Smooth muscle cell (in vitro differentiated cells): ENCODE measurements around the gene CACNA1A. TPM values are rescaled to one million over a fixed set of nuclear protein-coding genes. Genes with fewer than 3 reads are reported as not detected.

ENCODE experiments used
- DNase-seq: peaks from one replicate; lab custom pipeline; 2025; ENCODE audit not compliant: unreplicated experiment; lab: John Stamatoyannopoulos, UW
- H2AFZ ChIP-seq: fragments of 200-600 bp; sonication (generic); 2 replicates; pipeline ENCODE4 v1.6.0; 2016; ENCODE audit warnings: antibody characterized with exemption, low read depth, mild to moderate bottlenecking
- H3F3A ChIP-seq: fragments of 200-600 bp; sonication (generic); 2 replicates; pipeline ENCODE4 v1.6.0; 2017; ENCODE audit warnings: antibody characterized with exemption, low read depth
- H3K27ac ChIP-seq: fragments of 200-600 bp; sonication (generic); 2 replicates; pipeline ENCODE4 v1.5.1; 2016; ENCODE audit warnings: low read depth, mild to moderate bottlenecking
- H3K27me3 ChIP-seq: fragments of 200-600 bp; sonication (generic); 2 replicates; pipeline ENCODE4 v1.6.1; 2016; ENCODE audit warnings: low read depth, mild to moderate bottlenecking
- H3K36me3 ChIP-seq: fragments of 200-600 bp; sonication (generic); 2 replicates; pipeline ENCODE4 v1.5.1; 2016; ENCODE audit warnings: low read depth
- H3K4me1 ChIP-seq: fragments of 200-600 bp; sonication (generic); 2 replicates; pipeline ENCODE4 v1.5.1; 2016; ENCODE audit warnings: low read depth
- H3K4me2 ChIP-seq: fragments of 200-600 bp; sonication (generic); 2 replicates; pipeline ENCODE4 v1.6.0; 2016; ENCODE audit warnings: mild to moderate bottlenecking
- H3K4me3 ChIP-seq: fragments of 200-600 bp; sonication (generic); 2 replicates; pipeline ENCODE4 v1.5.1; 2016; ENCODE audit warnings: mild to moderate bottlenecking
- H3K79me2 ChIP-seq: fragments of 200-600 bp; sonication (generic); 2 replicates; pipeline ENCODE4 v1.6.0; 2016; ENCODE audit warnings: low read depth, mild to moderate bottlenecking
- H3K9ac ChIP-seq: fragments of 200-600 bp; sonication (generic); 2 replicates; pipeline ENCODE4 v1.6.0; 2016; ENCODE audit warnings: low read depth
- H3K9me3 ChIP-seq: fragments of 200-600 bp; sonication (generic); replicated peaks from 2 replicates; pipeline ENCODE4 v1.5.1; 2016; ENCODE audit warnings: low read depth
- H4K20me1 ChIP-seq: fragments of 200-600 bp; sonication (generic); 2 replicates; pipeline ENCODE4 v1.6.0; 2016; ENCODE audit warnings: low read depth
- CTCF ChIP-seq: fragments of 200-600 bp; sonication (generic); IDR thresholded peaks from 2 replicates; pipeline ENCODE4 v1.5.1; 2017; ENCODE audit warnings: borderline replicate concordance, mild to moderate bottlenecking, antibody characterized with exemption; ENCODE audit not compliant: insufficient read depth, poor library complexity, severe bottlenecking
- WGBS: methylation state at CpG from one replicate; pipeline ENCODE4 v1.1.7; 2016; ENCODE audit warnings: low lambda C conversion rate; 5-methylcytosine and 5-hydroxymethylcytosine counted together
- polyA plus RNA-seq: library from polyadenylated mRNA; unstranded; fragments of >200 nt; fragmentation: Nextera tagmentation; extraction: Ambion mirVana; gene quantifications from 2 replicates; pipeline ENCODE4 v1.2.1, GENCODE V29; 2016
- total RNA-seq: library from RNA; depleted of rRNA; stranded (reverse); fragments of >200 nt; gene quantifications from 2 replicates; pipeline ENCODE4 v1.2.3, GENCODE V29; 2014

Gene CACNA1A
- total and polyA plus RNA-seq, 2 experiments from 2014 or later: 1.3 to 3.0 TPM

GRCh38 chr19:13337181-13337580 lies 169.1 kb downstream of the CACNA1A start:
- H3K4me3 ChIP-seq: no peak overlapping the region
- H2AFZ ChIP-seq: no peak overlapping the region
- no peaks in the 10 kb centered on the region for H3F3A ChIP-seq
- H3K9ac ChIP-seq: no peak overlapping the region
- no peaks in the 10 kb centered on the region for H3K4me1 ChIP-seq
- no peak overlapping the region for H3K4me2 ChIP-seq
- no peak for DNase-seq
- no peaks in the 10 kb centered on the region for H3K36me3 ChIP-seq
- 60% methylated on average over 3 of the region's 3 CpGs for WGBS
- H3K27ac ChIP-seq: no peak overlapping the region
- H3K9me3 ChIP-seq: no peaks in the 10 kb centered on the region
- no peaks in the 10 kb centered on the region for H4K20me1 ChIP-seq
- TF ChIP-seq CTCF: no peak
- H3K27me3 ChIP-seq: no peaks in the 10 kb centered on the region
- H3K79me2 ChIP-seq: no peaks in the 10 kb centered on the region

GRCh38 chr19:13334801-13335481 lies 171.3 kb downstream of the CACNA1A start:
- Histone ChIP-seq H2AFZ (no peak overlapping the region), H3K79me2 (no peaks in the 10 kb centered on the region), H3K27me3 (no peaks in the 10 kb centered on the region), H3K4me1 (no peaks in the 10 kb centered on the region), H3K4me3 (no peak overlapping the region), H3F3A (no peaks in the 10 kb centered on the region), H3K36me3 (no peaks in the 10 kb centered on the region), H4K20me1 (no peaks in the 10 kb centered on the region), H3K9me3 (no peaks in the 10 kb centered on the region), H3K27ac (no peak overlapping the region), H3K4me2 (no peak overlapping the region), H3K9ac (no peak overlapping the region)
- no peak for DNase-seq
- 77% methylated on average over 7 of the region's 7 CpGs for WGBS
- TF ChIP-seq CTCF: no peak

- no peak for DNase-seq
- Histone ChIP-seq H3F3A (no peaks in the 10 kb centered on the region), H3K4me3 (no peak overlapping the region), H3K9me3 (no peaks in the 10 kb centered on the region), H3K27me3 (no peaks in the 10 kb centered on the region), H3K4me1 (no peaks in the 10 kb centered on the region), H3K9ac (no peak overlapping the region), H3K4me2 (no peak overlapping the region), H4K20me1 (no peaks in the 10 kb centered on the region), H3K36me3 (no peaks in the 10 kb centered on the region), H3K79me2 (no peaks in the 10 kb centered on the region), H3K27ac (no peak overlapping the region), H2AFZ (no peak overlapping the region)
- TF ChIP-seq CTCF: no peak
- WGBS: 96% methylated on average over 6 of the region's 6 CpGs
Measured at GRCh38 chr19:13330285-13330684, 176.0 kb downstream of the CACNA1A start.

GRCh38 chr19:13329766-13330165 lies 176.5 kb downstream of the CACNA1A start:
- Histone ChIP-seq H3K4me1 (no peaks in the 10 kb centered on the region), H3K9ac (no peak overlapping the region), H3K79me2 (no peaks in the 10 kb centered on the region), H3K36me3 (no peaks in the 10 kb centered on the region), H3F3A (no peaks in the 10 kb centered on the region), H3K27me3 (no peaks in the 10 kb centered on the region), H4K20me1 (no peaks in the 10 kb centered on the region), H3K4me2 (no peak overlapping the region), H3K4me3 (no peak overlapping the region), H3K27ac (no peak overlapping the region), H2AFZ (no peak overlapping the region), H3K9me3 (no peaks in the 10 kb centered on the region)
- no peak for DNase-seq
- 79% methylated on average over 6 of the region's 6 CpGs for whole genome bisulfite sequencing
- TF ChIP-seq CTCF: no peak
